Stimulated activated CD4-positive, alpha-beta T cell treated with anti-CD3 and anti-CD28 coated beads, Interleukin-1b, Interleukin-23, amount 100 ng/mL, for 4 hours (primary cell): ENCODE results near the gene RMDN2.
"Not testable (repeated sequence)": the region's sequence is repeated elsewhere in the genome, so short reads cannot be mapped to it uniquely, and the experiment has no call there.

ENCODE experiments used
- DNase-seq, 2 donors: peaks; one replicate each; pipeline ENCODE4 v3.0.0-alpha.2; 2020; ENCODE audit warnings: low read depth in 2 of 2

The RMDN2 gene

DNA sequence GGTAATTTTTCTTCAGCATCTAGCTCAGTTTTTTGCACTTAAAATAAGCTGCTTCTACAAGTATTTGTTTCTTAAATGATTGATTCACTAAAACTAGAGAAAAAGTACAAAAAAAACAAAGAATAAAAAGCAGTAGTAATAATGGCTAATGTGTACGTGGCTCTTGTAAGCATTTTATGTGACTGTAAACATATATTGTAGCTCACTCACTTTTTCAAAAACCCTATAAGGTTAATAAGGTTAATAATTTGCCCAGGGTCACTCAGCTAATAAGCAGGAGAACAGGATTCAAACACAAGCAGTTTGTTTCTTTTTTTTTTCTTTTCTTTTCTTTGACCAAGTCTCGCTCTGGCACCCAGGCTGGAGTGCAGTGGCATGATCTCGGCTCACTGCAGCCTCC is 67.5 kb downstream of the RMDN2 start:
- DNase-seq, result no peak

DNA sequence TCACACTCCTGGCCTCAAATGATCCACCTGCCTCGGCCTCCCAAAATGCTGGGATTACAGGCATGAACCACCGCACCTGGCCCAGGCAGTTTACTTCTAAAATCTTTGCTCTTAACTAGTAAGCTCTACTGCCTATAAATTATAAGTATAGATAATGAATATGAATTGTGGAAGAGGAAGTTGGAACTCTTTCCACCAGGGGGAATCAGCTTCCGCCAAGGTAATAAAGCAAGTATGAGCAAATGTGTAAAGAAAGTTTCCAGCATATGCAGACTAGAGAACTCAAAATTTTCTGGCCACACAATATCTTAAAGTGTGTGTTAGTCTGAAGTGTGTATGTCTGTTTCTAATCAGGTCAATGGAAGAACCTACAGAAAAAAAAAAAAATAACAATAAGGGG is 68.1 kb downstream of the RMDN2 start:
- no peak for DNase-seq

DNA sequence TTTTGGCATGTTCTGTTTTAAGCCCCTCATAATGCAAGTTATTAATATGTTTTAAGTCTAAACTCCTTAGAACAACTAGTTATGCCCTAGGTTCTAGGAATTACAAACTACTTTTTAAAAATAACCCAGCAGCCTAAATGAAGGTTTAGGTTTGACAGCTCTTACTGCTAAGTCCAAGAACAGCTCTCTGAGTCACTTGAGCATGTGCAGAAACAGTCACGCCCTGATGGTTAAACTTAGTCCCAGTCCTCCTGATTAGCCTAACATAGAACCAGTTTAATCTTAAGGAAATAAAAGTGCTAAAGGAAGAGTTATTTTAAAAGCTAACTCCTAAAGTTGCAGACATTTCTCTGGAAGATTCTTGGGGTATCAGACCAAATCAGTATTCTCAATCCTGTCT is 72.5 kb downstream of the RMDN2 start:
- no peak for DNase-seq

DNA sequence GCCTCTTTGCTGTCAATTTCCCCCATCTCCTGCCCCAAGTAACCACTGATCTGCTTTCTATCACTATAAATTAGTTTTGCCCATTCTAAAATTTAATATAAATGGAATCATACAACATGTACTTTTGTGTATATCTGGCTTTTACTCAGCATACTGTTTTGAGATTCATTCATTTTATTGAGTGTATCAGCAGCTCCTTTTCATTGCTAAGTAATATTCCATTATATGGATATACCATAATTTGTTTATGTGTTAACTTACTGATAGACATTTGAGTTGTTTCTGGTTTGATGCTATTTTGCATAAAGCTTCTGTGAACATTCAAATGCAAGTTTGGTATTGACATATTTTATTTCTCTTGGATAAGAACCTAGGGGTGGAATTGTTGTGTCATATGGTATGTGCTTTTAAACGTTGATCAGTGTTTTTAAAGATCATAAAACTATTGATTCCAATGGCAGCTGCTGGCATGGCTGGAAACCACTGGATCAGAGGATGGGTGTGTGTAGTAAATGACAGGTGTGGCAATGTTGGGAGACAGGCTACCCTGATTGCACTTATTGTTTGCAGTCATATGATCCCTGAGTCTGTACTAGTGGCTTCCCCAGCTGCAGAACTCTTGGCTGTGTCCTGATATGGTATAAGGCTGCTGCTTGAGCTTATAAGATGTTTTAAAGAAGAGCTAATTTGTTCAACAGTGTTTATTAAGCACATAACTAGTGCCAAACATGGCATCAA is 75.6 kb downstream of the RMDN2 start:
- no peak for DNase-seq

DNA sequence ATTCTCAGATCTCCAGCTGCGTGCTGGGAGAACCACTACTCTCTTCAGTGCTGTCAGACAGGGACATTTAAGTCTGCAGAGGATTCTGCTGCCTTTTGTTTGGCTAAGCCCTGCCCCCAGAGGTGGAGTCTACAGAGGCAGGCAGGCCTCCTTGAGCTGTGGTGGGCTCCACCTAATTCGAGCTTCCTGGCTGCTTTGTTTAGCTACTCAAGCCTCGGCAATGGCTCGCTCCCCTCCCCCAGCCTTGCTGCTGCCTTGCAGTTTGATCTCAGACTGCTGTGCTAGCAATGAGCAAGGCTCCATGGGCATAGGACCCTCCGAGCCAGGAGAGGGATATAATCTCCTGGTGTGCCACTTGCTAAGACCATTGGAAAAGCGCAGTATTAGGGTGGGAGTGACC is 85.1 kb downstream of the RMDN2 start:
- DNase-seq, result not testable (repeated sequence)

DNA sequence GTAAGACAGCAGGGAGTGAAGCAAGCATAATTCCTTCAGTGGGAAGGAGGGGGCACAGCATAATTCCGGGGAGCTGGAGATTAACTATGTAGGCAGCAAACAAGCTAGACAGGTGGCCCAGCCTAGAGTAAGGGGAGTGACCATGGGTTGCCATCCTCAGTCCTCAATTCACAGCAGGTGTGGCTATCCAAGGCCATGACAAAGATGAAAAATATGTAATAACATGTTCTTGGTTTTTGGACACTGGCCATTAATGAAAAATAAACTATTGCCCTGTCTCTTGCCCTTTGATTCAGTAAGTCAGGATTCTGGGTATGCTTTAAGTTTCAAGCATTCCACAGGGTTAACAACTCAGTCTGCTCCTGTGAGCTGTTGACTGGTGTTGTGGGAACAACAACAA is 85.9 kb downstream of the RMDN2 start:
- no peak for DNase-seq

DNA sequence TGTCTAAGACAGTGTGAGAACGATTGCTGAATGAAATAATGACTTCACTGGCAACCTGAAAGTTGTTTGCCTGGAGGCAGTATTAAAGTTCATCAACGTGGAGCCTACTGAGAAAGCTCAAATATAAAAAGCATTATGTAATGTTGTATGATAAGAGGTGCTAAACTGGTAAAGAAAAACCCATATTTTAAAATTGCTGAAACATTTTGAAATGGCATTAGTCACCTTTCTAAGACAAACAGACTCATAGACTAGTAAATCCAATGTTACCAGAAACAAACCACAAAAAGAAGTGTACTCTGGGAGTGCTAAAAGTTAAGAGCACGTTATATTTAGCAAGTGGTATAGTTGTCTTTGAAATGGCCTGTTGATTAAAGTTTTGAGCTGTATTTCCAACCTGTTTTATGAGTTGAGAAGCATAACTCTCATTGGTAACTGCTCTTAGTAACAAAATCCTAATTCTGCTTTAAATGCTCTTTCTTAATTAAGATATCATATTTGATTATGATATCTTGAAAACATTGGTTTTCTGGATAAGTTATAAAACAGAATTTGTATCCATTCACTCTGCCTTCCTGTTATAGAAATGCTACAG is 88.2 kb downstream of the RMDN2 start:
- DNase-seq, result no peak

DNA sequence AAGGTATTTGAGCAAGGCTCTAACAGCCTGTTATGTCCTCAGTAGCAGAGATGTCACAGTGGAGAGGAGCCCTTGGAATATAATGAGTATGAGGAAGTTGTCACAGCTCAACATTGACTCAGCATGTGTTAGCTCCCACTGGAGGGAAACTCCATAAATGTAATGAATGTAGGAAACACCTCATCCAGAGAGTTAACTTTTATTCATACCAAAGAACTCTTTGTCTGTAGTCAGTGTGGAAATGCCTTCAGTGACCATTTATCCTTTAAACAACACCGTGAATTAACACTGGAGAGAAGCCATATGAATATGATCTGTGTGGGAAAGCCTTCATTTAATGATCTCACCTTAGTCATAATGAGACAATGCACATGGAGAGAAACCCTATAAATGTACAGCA is 91.1 kb downstream of the RMDN2 start:
- no peak for DNase-seq

DNA sequence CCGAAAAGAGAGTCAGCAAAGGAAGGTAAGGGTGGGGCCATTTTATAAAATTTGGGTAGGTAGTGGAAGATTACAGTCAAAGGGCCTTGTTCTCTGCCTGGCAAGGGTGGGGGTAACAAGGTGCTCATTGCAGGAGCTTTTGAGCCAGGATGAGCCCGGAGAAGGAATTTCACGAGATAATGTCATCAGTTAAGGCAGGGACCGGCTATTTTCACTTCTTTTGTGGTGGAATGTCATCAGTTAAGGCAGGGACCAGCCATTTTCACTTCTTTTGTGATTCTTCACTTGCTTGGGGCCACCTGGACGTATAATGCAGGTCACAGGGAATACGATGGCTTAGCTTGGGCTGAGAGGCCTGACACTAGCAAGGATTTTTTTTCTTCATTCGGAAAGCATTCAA is 92.7 kb downstream of the RMDN2 start:
- DNase-seq, result no peak

DNA sequence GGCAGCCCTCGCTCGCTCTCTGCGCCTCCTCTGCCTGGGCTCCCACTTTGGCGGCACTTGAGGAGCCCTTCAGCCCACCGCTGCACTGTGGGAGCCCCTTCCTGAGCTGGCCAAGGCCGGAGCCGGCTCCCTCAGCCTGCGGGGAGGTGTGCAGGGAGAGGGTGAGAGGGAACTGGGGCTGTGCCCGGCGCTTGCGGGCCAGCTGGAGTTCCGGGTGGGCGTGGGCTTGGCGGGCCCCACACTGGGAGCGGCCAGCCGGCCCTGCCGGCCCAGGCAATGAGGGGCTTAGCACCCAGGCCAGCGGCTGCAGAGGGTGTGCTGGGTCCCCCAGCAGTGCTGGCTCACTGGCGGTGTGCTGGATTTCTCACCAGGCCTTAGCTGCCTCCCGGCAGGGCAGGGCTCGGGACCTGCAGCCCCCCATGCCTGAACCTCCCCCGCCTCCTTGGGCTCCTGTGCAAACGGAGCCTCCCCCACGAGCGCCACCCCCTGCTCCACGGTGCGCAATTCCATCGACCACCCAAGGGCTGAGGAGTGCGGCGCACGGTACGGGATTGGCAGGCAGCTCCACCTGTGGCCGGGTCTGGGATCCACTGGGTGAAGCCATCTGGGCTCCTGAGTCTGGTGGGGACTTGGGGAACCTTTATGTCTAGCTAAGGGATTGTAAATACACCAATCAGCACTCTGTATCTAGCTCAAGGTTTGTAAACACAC is 95.4 kb downstream of the RMDN2 start:
- DNase-seq, result not testable (repeated sequence)

DNA sequence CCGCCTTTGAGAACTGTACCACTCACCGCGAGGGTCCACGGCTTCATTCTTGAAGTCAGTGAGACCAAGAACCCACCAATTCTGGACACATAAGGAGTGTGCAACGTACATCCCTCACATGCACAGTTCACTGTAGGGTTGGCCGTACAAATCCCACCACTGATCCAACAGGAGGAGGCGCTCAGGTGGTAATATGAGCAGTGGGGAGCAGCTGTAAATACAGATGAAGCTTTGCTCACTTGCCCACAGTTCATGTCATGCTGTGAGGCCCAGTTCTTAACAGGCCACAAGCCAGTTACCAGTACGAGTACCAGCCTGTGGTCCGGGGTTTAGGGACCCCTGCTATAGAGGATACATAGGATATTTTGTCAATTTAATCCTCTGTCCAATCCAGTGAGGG is 96.5 kb downstream of the RMDN2 start:
- DNase-seq, result no peak

DNA sequence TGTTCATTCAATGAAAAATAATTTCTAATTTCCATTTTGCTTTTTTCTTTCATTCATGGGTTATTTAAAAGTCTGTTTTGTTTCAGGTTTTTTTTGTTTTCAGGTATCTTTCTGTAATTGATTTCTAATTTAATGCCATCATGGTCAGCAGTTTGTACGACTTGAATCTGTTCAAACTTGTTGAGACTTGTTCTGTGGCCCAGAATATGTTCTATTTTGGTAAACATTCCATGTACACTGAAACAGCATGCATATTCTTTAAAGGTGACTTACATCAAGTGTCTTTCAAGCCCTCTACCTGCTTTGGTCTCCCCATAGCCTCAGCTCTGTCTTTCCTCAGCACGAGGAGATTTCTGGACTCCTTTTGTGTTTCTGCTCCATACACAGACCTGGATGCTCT is 101.8 kb downstream of the RMDN2 start:
- DNase-seq, result no peak

DNA sequence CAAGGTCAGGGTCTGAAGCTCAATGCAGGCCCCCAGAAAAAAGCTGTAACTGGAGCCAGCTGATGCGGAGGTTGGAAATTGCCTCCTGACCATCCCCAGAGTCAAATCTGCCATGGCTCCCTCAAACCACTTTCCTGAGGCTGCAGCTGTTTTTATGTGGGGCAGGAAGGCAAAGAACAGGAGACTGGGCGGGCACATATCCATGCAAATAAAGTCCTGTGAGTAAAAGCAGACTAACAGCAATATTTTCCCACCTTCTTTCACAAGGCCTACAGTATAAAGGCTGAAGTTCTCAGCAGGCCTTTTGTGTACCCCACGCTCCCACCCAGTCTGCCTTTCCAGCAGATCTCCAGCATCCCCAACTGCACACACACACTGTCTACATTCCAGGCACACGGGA is 103.7 kb downstream of the RMDN2 start:
- no peak for DNase-seq

DNA sequence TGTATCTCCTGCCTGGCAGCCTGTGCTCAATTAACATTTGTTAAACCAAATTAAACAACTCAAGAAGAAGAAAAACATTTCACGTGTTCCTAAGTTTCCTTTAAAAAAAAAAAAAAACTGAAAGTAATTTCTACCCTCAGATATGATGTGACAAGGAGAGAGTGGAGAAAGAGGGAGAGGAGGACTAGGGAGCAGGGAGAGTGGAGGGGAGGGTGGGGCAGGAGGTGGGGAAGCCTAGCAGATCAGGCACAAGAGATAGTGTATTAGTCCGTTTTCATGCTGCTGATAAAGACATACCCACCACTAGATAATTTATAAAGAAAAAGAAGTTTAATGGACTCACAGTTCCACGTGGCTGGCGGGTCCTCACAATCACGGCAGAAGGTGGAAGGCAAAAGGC is 104.4 kb downstream of the RMDN2 start:
- no peak for DNase-seq

DNA sequence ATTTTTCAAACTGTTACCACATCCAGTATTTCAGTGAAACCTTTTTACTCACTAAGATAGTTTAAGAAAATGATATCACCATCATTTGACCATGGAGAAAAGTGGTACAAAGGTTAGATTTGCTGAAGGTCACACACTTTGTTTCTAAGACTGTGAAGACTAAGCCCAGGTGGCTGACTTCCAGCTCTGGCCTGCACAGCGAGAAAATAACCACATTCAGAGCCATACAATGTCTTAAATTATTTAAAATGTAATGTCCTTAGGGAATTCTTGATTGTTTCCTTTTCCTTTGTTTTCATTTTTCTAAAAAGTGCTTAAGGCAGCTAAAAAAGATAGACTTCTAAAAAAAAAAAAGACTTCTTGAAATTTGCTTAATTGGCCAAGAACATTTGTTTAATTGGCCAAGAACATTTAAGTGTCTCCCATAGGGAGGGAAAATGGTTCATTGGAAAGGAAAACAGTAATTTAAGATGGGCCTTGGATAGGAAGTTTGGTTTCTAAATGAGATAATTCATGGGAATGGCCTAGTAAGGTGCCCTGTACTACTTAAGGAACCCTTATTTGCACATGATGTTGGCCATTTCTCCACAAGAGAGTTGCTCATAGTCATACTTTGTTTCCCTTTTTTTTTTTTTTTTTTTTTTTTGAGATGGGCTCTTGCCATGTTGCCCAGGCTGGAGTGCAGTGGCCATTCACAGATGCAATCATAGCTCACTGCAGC is 105.7 kb downstream of the RMDN2 start:
- DNase-seq, result no peak

DNA sequence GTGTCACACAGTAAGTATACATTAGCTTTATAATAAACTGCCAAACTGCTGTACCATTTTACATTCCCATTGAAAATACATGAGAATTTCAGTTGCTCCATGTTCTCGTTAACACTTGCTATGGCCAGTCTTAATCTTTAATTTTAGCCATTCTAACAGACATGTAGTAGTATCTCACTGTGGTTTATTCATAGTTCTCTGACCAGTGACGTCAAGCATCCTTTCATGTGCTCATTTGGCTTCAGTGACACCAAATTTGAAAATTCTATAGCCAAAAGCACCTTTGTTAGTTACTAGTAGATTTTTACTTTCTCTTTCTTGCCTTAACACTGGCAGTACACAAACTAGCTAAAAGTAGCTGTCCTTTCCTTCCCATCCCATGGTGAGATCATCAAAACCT is 107.9 kb downstream of the RMDN2 start:
- DNase-seq, result no peak

DNA sequence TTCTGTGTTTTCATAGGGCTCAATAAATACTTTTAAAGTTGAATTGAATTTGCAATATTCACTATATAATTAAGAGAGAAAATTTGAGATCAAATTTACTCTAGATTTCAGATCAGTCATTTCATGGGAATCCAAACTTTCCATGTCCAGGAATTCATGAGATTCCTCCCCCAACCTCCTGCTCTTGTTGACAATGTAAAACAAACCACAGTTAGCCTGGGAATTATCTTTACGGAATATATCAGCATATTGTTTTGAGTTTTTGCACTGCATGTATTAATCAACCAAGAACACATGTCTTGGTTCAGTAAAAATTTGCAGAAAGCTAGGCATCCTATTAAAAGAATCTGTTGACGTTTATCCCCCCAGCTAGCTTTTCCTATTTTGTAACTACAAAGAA is 108.6 kb downstream of the RMDN2 start:
- no peak for DNase-seq

DNA sequence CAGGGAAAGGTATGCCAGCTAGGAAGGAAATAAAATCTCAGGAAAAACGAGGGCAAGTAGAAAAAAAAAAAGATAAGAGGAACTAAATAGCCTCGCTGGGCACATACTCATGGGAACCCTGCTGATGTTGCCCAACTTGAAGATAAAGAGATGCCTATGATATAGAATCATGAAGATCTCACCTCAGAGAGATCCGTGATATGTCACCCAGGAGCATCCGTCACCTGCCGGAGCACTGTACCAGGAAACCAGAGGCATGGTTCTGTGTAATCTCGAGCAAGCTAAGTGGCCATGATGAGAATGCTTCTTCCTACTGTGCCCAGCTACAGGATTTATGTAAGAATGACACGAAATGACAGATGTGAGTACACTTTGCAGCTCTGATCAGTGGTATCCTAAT is 110.9 kb downstream of the RMDN2 start:
- no peak for DNase-seq

DNA sequence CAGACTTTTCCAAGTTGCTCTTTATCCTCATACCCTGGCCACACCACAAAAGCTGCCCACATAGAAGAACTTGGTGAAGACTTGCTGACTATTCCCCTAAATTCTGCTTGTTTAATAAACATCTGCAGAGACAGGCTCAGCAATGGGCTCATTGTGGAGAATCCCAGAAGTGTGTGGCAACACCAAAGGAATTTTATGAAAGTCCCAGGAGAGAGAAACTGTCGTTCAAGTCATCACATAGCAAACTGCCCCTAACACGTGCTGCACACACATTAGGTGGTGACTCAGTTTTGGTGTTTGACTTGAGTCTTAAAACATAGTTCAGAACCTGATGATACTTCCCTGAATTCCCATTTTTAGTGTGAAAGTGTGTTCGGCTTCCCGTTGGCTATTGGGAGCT is 112.2 kb downstream of the RMDN2 start:
- no peak for DNase-seq

DNA sequence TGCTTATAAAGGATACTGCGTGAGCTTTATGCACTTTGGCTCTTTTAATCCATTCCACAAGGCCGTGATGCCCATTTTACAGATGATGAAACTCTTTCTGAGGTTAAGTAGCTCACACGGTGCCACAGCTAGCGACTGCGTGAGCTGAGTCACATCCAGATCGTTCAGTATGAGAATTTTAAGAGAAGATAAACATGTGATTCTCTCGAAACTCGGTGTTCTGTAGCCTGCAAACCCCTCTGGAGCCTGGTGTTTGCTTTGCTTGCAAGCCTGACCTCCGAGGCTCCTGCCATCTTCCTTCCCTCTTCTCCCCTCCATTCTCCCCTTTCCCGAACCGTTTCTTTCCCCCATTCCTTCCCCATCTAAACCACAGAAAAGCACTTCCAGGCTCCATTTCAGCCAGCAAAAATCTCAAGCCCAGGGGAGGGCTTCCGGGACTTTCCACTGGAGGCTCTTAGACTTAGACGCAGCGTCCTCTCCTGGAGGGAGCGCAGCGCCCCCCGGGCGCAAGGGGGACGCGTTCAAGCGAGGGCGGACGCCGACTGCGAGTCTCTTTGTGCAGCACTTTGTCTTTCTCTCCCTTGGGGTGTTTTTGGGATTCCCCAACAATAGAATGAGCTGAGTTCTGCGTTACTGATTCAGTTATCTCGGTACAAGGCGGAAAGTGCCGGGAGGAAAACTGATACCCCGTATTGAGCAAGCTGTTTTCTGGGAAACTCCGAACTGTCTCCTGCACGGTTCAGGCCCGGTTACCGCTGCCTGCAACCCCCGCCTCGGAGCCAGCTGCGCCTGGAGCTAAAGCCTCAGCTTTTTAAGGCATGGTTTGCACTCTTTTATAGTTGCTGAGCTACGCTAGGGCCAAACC is 112.9 kb downstream of the RMDN2 start:
- no peak for DNase-seq

DNA sequence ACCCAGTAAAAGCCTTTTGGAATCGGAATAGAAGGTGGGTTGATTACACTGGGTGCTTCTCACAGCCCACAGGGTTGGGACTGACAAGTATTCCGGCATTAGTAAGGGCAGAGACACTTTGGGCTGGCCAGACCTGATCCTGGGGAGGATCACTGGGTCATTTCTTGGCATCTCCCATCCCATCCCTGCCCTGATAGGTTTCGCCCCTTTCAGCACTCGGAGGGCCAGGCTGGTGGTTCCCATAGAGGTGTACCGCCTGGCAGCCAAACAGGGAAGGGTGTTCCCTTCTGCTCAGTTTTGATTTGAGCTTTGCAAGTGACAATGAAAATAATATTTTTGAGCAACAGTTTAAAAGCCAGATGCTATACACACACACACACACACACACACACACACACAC is 113.6 kb downstream of the RMDN2 start:
- DNase-seq, result no peak
